Chondrocyte (in vitro differentiated cells): Measurements from ENCODE around the gene FAM81A. TPM values are rescaled to one million over a fixed set of nuclear protein-coding genes. Genes with fewer than 3 reads are reported as not detected.

Experiments used
- DNase-seq: peaks from one replicate; pipeline ENCODE4 v3.0.0; 2021; ENCODE audit warnings: mixed read lengths, low spot score
- H3K27ac Mint-ChIP-seq: one replicate; pipeline ENCODE4 v1.8.0; 2021; ENCODE audit warnings: mild to moderate bottlenecking, moderate library complexity, mixed read lengths; ENCODE audit not compliant: unreplicated experiment
- H3K27me3 Mint-ChIP-seq: 2 replicates; pipeline ENCODE4 v1.8.0; 2021; ENCODE audit warnings: low read depth, mixed read lengths
- H3K36me3 Mint-ChIP-seq: 2 replicates; pipeline ENCODE4 v1.8.0; 2021; ENCODE audit warnings: low read depth, mixed read lengths
- H3K4me1 Mint-ChIP-seq: 2 replicates; pipeline ENCODE4 v1.8.0; 2021; ENCODE audit warnings: low read depth, mild to moderate bottlenecking, mixed read lengths
- H3K4me3 Mint-ChIP-seq: one replicate; pipeline ENCODE4 v1.8.0; 2021; ENCODE audit warnings: mild to moderate bottlenecking, moderate library complexity, mixed read lengths; ENCODE audit not compliant: unreplicated experiment
- H3K9me3 Mint-ChIP-seq: 2 replicates; pipeline ENCODE4 v1.8.0; 2021; ENCODE audit warnings: low read depth, mixed read lengths
- total RNA-seq: library from RNA; stranded (reverse); gene quantifications from 3 replicates; pipeline ENCODE4 v1.2.1, GENCODE V29; 2021
- TF ChIP-seq, protein P1 (sequence below): fragments of 200-600 bp; sonication (generic); IDR thresholded peaks from 2 replicates; pipeline ENCODE4 v1.5.0; 2021; ENCODE audit warnings: antibody characterized with exemption, mild to moderate bottlenecking, moderate library complexity

Gene FAM81A
- total RNA-seq, 1 donor from 2014 or later = 0.15 TPM

GRCh38 chr15:59438625-59439290 is 772 bp downstream of the FAM81A start:
- H3K4me3 Mint-ChIP-seq = peak overlapping the region; percentile 65
- TF ChIP-seq, protein P1, sequence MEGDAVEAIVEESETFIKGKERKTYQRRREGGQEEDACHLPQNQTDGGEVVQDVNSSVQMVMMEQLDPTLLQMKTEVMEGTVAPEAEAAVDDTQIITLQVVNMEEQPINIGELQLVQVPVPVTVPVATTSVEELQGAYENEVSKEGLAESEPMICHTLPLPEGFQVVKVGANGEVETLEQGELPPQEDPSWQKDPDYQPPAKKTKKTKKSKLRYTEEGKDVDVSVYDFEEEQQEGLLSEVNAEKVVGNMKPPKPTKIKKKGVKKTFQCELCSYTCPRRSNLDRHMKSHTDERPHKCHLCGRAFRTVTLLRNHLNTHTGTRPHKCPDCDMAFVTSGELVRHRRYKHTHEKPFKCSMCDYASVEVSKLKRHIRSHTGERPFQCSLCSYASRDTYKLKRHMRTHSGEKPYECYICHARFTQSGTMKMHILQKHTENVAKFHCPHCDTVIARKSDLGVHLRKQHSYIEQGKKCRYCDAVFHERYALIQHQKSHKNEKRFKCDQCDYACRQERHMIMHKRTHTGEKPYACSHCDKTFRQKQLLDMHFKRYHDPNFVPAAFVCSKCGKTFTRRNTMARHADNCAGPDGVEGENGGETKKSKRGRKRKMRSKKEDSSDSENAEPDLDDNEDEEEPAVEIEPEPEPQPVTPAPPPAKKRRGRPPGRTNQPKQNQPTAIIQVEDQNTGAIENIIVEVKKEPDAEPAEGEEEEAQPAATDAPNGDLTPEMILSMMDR = no peak
- H3K36me3 Mint-ChIP-seq = no peaks in the 10 kb centered on the region
- H3K9me3 Mint-ChIP-seq = no peaks in the 10 kb centered on the region
- DNase-seq = no peak
- peaks cover 41% of the 10 kb centered on the region for H3K27me3 Mint-ChIP-seq
- H3K4me1 Mint-ChIP-seq = peaks cover 14% of the 10 kb centered on the region
- H3K27ac Mint-ChIP-seq = no peak overlapping the region

- TF ChIP-seq, protein P1 = no peak
- H3K9me3 Mint-ChIP-seq = no peaks in the 10 kb centered on the region
- peaks cover 14% of the 10 kb centered on the region for H3K4me1 Mint-ChIP-seq
- no peak overlapping the region for H3K4me3 Mint-ChIP-seq
- no peaks in the 10 kb centered on the region for H3K36me3 Mint-ChIP-seq
- peaks cover 42% of the 10 kb centered on the region for H3K27me3 Mint-ChIP-seq
- no peak overlapping the region for H3K27ac Mint-ChIP-seq
- DNase-seq = no peak
These were observed 1.6 kb downstream of the FAM81A start for GRCh38 chr15:59439576-59439975.

DNA sequence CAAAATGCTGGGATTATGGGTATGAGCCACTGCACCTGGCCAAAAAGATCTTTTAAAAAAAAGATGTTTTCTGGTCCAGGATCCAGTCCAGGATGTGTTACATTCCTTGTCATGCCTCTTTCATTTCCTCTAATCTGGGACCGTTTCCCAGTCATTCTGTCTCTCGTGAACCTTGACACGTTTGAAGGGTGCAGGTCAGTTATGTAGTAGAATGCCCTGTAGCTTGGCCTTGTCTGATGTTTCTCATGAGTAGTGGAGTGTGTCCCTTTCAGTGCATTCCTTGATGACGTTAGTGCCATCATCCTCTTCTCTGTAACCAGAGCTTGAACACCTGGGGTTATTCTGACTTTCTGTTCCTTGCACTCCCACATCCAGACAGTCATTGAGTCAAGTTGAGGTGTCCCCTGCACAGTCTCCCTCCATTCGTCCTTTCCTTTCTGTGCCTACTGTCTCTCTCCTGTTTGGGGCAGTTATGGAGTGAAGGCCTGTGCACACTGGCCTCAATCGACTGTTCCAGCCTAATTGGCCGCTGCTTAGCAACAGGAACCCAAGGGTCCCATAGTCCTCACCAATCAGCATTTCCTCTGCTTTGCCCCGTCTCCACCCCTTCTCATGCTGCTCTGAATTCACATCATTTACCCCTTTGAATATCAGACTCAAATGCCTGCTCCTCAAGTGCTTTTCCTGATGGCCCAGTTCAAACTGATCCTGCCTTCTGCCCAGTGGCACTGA is 5.5 kb downstream of the FAM81A start:
- TF ChIP-seq, protein P1 = no peak
- Mint-ChIP-seq H3K27me3 (peaks cover 31% of the 10 kb centered on the region), H3K4me3 (no peak overlapping the region)

DNA sequence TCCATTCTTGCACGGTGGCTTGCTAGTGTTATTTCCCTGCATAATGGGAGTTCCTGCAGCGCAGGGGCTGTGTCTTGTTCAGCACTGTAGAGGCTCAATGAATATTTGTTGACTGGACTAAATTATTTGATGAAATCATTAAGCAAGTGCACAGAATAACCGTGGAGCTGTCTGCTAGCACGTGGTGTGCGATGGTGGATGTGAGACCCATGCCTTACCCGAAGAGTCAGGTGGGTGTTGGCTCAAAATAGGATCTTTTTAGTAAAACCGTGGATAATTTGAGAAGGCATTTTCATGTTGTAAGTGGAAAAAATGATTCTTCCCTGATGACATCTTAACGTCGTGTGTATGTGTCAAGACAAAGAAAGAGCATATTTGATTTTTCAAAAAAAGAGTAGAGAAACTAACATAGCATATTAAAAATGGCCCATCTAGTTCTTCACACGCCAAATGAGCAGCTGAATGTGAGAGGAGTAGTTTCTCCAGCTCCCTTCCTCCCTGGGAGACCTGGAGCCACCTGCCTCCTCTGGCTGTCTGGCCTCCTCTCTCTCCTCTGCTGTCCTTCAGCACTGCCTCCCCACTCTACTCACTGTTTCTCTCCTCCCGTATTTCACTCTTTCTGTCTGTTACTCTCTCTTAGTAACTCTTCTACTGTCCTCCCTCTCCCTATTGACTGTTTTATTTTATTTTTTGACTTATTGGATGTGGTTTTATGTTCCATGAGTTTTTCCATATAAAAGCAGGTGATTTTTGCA is 6.3 kb downstream of the FAM81A start:
- no peak for DNase-seq
- H3K9me3 Mint-ChIP-seq = no peaks in the 10 kb centered on the region
- H3K36me3 Mint-ChIP-seq = no peaks in the 10 kb centered on the region
- TF ChIP-seq, protein P1 = no peak
- peaks cover 29% of the 10 kb centered on the region for H3K27me3 Mint-ChIP-seq
- no peak overlapping the region for H3K27ac Mint-ChIP-seq
- no peak overlapping the region for H3K4me3 Mint-ChIP-seq
- no peaks in the 10 kb centered on the region for H3K4me1 Mint-ChIP-seq

More for the DNA sequence above, 5.5 kb downstream of the FAM81A start:
- Mint-ChIP-seq H3K27ac (no peak overlapping the region), H3K4me1 (peaks cover under 1% of the 10 kb centered on the region), H3K36me3 (no peaks in the 10 kb centered on the region), H3K9me3 (no peaks in the 10 kb centered on the region)
- DNase-seq = no peak

DNA sequence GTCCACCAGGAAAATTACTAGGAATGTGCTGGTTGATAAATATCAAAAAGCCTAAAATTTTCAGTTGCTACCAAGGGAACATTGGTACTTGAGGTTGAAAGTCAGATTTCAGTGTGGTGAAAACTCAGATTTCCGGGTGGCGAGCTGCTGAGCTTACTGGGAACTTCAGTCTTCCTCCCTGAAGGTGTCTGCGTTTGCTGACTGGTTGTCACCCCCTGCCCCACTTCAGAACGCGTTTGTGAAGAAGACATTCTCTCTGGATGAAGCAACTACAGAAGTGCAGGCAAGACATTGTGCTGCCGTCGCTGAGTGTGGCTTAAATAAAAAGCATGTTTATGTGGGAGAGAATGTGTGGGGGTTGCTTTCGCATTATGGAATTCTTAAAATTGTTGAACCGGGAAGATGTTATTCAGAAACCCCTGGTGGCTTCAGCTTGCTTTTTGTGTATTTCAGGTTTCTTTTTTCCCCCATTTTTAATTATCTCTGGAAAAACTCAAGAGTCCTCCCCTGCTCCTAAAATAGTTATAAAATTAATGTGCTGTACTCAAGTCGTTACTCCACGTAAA is 7.1 kb downstream of the FAM81A start:
- DNase-seq = no peak
- no peaks in the 10 kb centered on the region for H3K4me1 Mint-ChIP-seq
- H3K27ac Mint-ChIP-seq = no peak overlapping the region

More for the DNA sequence above, 7.1 kb downstream of the FAM81A start:
- TF ChIP-seq, protein P1 = no peak
- no peaks in the 10 kb centered on the region for H3K9me3 Mint-ChIP-seq
- no peak overlapping the region for H3K4me3 Mint-ChIP-seq
- H3K27me3 Mint-ChIP-seq = peaks cover 25% of the 10 kb centered on the region
- no peaks in the 10 kb centered on the region for H3K36me3 Mint-ChIP-seq
